Measurements from ENCODE around the gene SLC35B4. TPM values are rescaled to one million over a fixed set of nuclear protein-coding genes. Genes with fewer than 3 reads are reported as not detected.

The SLC35B4 gene
- total RNA-seq, 1 donor from 2014 or later: 8.2 TPM

GRCh38 chr7:134289841-134290240 lies 26.9 kb downstream of the SLC35B4 start:
- H3K36me3 ChIP-seq (ENCODE audit: control insufficient read depth, insufficient read depth, low read length): peaks cover 2% of the 10 kb centered on the region
- DNase-seq (ENCODE audit: low read depth) (no peak), FAIRE-seq (no peak)
- no peak for TF ChIP-seq CTCF (IDR thresholded peaks at IDR 0.05; ENCODE audit: insufficient read depth, low read length, severe bottlenecking)
- no peak overlapping the region for H3K4me3 ChIP-seq (ENCODE audit: low read depth, low read length)
- H3K27me3 ChIP-seq (ENCODE audit: control insufficient read depth, insufficient read depth, low read length): no peaks in the 10 kb centered on the region

GRCh38 chr7:134289423-134289822 lies 27.3 kb downstream of the SLC35B4 start:
- Histone ChIP-seq H3K27me3 (ENCODE audit: control insufficient read depth, insufficient read depth, low read length) (no peaks in the 10 kb centered on the region), H3K4me3 (ENCODE audit: low read depth, low read length) (no peak overlapping the region), H3K36me3 (ENCODE audit: control insufficient read depth, insufficient read depth, low read length) (no peaks in the 10 kb centered on the region)
- DNase-seq (ENCODE audit: low read depth) (no peak), FAIRE-seq (no peak)
- TF ChIP-seq CTCF (IDR thresholded peaks at IDR 0.05; ENCODE audit: insufficient read depth, low read length, severe bottlenecking): no peak

GRCh38 chr7:134287916-134288659 lies 28.6 kb downstream of the SLC35B4 start:
- TF ChIP-seq CTCF (IDR thresholded peaks at IDR 0.05; ENCODE audit: insufficient read depth, low read length, severe bottlenecking): no peak
- FAIRE-seq: no peak
- peak; percentile 50 for DNase-seq (ENCODE audit: low read depth)
- Histone ChIP-seq H3K36me3 (ENCODE audit: control insufficient read depth, insufficient read depth, low read length) (no peaks in the 10 kb centered on the region), H3K4me3 (ENCODE audit: low read depth, low read length) (no peak overlapping the region), H3K27me3 (ENCODE audit: control insufficient read depth, insufficient read depth, low read length) (no peaks in the 10 kb centered on the region)

- peak; percentile 55 for FAIRE-seq
- TF ChIP-seq CTCF (IDR thresholded peaks at IDR 0.05; ENCODE audit: insufficient read depth, low read length, severe bottlenecking): no peak
- H3K36me3 ChIP-seq (ENCODE audit: control insufficient read depth, insufficient read depth, low read length): no peaks in the 10 kb centered on the region
- DNase-seq (ENCODE audit: low read depth): no peak
- no peaks in the 10 kb centered on the region for H3K27me3 ChIP-seq (ENCODE audit: control insufficient read depth, insufficient read depth, low read length)
- no peak overlapping the region for H3K4me3 ChIP-seq (ENCODE audit: low read depth, low read length)
Observed at GRCh38 chr7:134284952-134285351, 31.8 kb downstream of the SLC35B4 start.

- DNase-seq (ENCODE audit: low read depth) (no peak), FAIRE-seq (no peak)
- no peak for TF ChIP-seq CTCF (IDR thresholded peaks at IDR 0.05; ENCODE audit: insufficient read depth, low read length, severe bottlenecking)
- Histone ChIP-seq H3K36me3 (ENCODE audit: control insufficient read depth, insufficient read depth, low read length) (no peaks in the 10 kb centered on the region), H3K27me3 (ENCODE audit: control insufficient read depth, insufficient read depth, low read length) (no peaks in the 10 kb centered on the region), H3K4me3 (ENCODE audit: low read depth, low read length) (no peak overlapping the region)
Observed at GRCh38 chr7:134284011-134284410, 32.7 kb downstream of the SLC35B4 start.

GRCh38 chr7:134280508-134280907 lies 36.2 kb downstream of the SLC35B4 start:
- FAIRE-seq: no peak

More at GRCh38 chr7:134280508-134280907, 36.2 kb downstream of the SLC35B4 start:
- H3K4me3 ChIP-seq (ENCODE audit: low read depth, low read length): no peak overlapping the region
- H3K36me3 ChIP-seq (ENCODE audit: control insufficient read depth, insufficient read depth, low read length): no peaks in the 10 kb centered on the region
- no peak for TF ChIP-seq CTCF (IDR thresholded peaks at IDR 0.05; ENCODE audit: insufficient read depth, low read length, severe bottlenecking)
- H3K27me3 ChIP-seq (ENCODE audit: control insufficient read depth, insufficient read depth, low read length): peaks cover 4% of the 10 kb centered on the region
- no peak for DNase-seq (ENCODE audit: low read depth)
